IPS-NIHi7 (cell line): ENCODE measurements around the gene PADI1.

Source experiments
- DNase-seq: peaks from one replicate; pipeline ENCODE4 v3.0.0; 2012; ENCODE audit warnings: mixed read lengths; ENCODE audit errors: extremely low spot score

Gene PADI1

GRCh38 chr1:17243274-17243673, 38.3 kb downstream of the PADI1 start:
- DNase-seq: no peak

- no peak for DNase-seq
These were observed 40.2 kb downstream of the PADI1 start for GRCh38 chr1:17244821-17245740.

- no peak for DNase-seq
These were observed 40.9 kb downstream of the PADI1 start for GRCh38 chr1:17245816-17246325.

- no peak for DNase-seq
These were observed 42.0 kb downstream of the PADI1 start for GRCh38 chr1:17246971-17247370.

GRCh38 chr1:17248781-17249180, 43.9 kb downstream of the PADI1 start, which contains the start of gene PADI3:
Gene PADI3 (plus strand): TSS chr1:17249098. CDS start chr1:17249138, 40 bp downstream.
- peak; percentile 80 for DNase-seq

- no peak for DNase-seq
These were observed 45.7 kb downstream of the PADI1 start for GRCh38 chr1:17250601-17251000.

GRCh38 chr1:17251246-17251645, 46.3 kb downstream of the PADI1 start:
- no peak for DNase-seq

GRCh38 chr1:17251701-17252376, 46.9 kb downstream of the PADI1 start:
- peak; percentile 32 for DNase-seq

GRCh38 chr1:17255336-17255735, 50.4 kb downstream of the PADI1 start:
- DNase-seq: no peak

- no peak for DNase-seq
These were observed 53.3 kb downstream of the PADI1 start for GRCh38 chr1:17258116-17258757.

GRCh38 chr1:17258758-17259130, 53.8 kb downstream of the PADI1 start:
- no peak for DNase-seq

- DNase-seq: no peak
These were observed 54.4 kb downstream of the PADI1 start for GRCh38 chr1:17259233-17259873.

GRCh38 chr1:17260264-17260663, 55.3 kb downstream of the PADI1 start:
- no peak for DNase-seq

GRCh38 chr1:17260738-17261137, 55.8 kb downstream of the PADI1 start:
- no peak for DNase-seq

- no peak for DNase-seq
These were observed 59.0 kb downstream of the PADI1 start for GRCh38 chr1:17263936-17264335.

GRCh38 chr1:17264470-17264869, 59.5 kb downstream of the PADI1 start:
- DNase-seq: no peak

- DNase-seq: peak; percentile 71
These were observed 60.2 kb downstream of the PADI1 start for GRCh38 chr1:17265162-17265561.

GRCh38 chr1:17265950-17266349, 61.0 kb downstream of the PADI1 start:
- DNase-seq: no peak

GRCh38 chr1:17270891-17271765, 66.2 kb downstream of the PADI1 start:
- DNase-seq: no peak

- no peak for DNase-seq
These were observed 67.1 kb downstream of the PADI1 start for GRCh38 chr1:17272066-17272465.

GRCh38 chr1:17272646-17273045, 67.7 kb downstream of the PADI1 start:
- DNase-seq: no peak
